ENCODE measurements around the gene NEK1.

Gene NEK1

GRCh38 chr4:169583563-169583962 lies 28.8 kb downstream of the NEK1 start:
- Histone ChIP-seq H2AFZ (ENCODE audit: low read depth, low read length, severe bottlenecking) (no peak overlapping the region), H3K36me3 (ENCODE audit: low read length) (peaks cover 16% of the 10 kb centered on the region; the same call in 1 of the 2 replicates), H3K27me3 (ENCODE audit: low read length) (no peaks in the 10 kb centered on the region), H3F3A (ENCODE audit: insufficient read depth) (no peaks in the 10 kb centered on the region), H3K27ac (ENCODE audit: low read depth, low read length) (no peak overlapping the region), H4K20me1 (ENCODE audit: low read depth, low read length) (no peaks in the 10 kb centered on the region), H3K9me3 (ENCODE audit: insufficient read depth, low read length) (no peaks in the 10 kb centered on the region), H3K9me2 (replicated peaks; ENCODE audit: insufficient read depth, low read length) (no peaks in the 10 kb centered on the region), H3K79me2 (ENCODE audit: insufficient read depth, low read length) (no peaks in the 10 kb centered on the region), H3K4me3 (ENCODE audit: insufficient read depth, low read length, poor library complexity, severe bottlenecking) (no peak overlapping the region), H3K4me2 (ENCODE audit: low read depth, low read length, poor library complexity, severe bottlenecking) (no peak overlapping the region), H3K9ac (ENCODE audit: low read length) (no peak overlapping the region)
- TF ChIP-seq EZH2phosphoT487 (conservative IDR thresholded peaks at IDR 0.05; ENCODE audit: low read length) (no peak), CTCF (IDR thresholded peaks at IDR 0.05; ENCODE audit: insufficient read depth, low read length, poor library complexity, severe bottlenecking) (no peak)

GRCh38 chr4:169582706-169583105 lies 29.7 kb downstream of the NEK1 start:
- TF ChIP-seq EZH2phosphoT487 (conservative IDR thresholded peaks at IDR 0.05; ENCODE audit: low read length) (no peak), CTCF (IDR thresholded peaks at IDR 0.05; ENCODE audit: insufficient read depth, low read length, poor library complexity, severe bottlenecking) (no peak)
- no peaks in the 10 kb centered on the region for H3F3A ChIP-seq (ENCODE audit: insufficient read depth)
- H3K27me3 ChIP-seq (ENCODE audit: low read length) = no peaks in the 10 kb centered on the region
- H4K20me1 ChIP-seq (ENCODE audit: low read depth, low read length) = no peaks in the 10 kb centered on the region
- peaks cover 10% of the 10 kb centered on the region; the same call in 1 of the 2 replicates for H3K36me3 ChIP-seq (ENCODE audit: low read length)
- no peak overlapping the region for H3K9ac ChIP-seq (ENCODE audit: low read length)
- H2AFZ ChIP-seq (ENCODE audit: low read depth, low read length, severe bottlenecking) = no peak overlapping the region
- no peaks in the 10 kb centered on the region for H3K9me2 ChIP-seq (replicated peaks; ENCODE audit: insufficient read depth, low read length)
- H3K79me2 ChIP-seq (ENCODE audit: insufficient read depth, low read length) = no peaks in the 10 kb centered on the region
- H3K4me2 ChIP-seq (ENCODE audit: low read depth, low read length, poor library complexity, severe bottlenecking) = no peak overlapping the region
- no peak overlapping the region for H3K27ac ChIP-seq (ENCODE audit: low read depth, low read length)
- no peaks in the 10 kb centered on the region for H3K9me3 ChIP-seq (ENCODE audit: insufficient read depth, low read length)
- no peak overlapping the region for H3K4me3 ChIP-seq (ENCODE audit: insufficient read depth, low read length, poor library complexity, severe bottlenecking)

- Histone ChIP-seq H3K79me2 (ENCODE audit: insufficient read depth, low read length) (no peaks in the 10 kb centered on the region), H3K4me2 (ENCODE audit: low read depth, low read length, poor library complexity, severe bottlenecking) (no peak overlapping the region), H3K27ac (ENCODE audit: low read depth, low read length) (no peak overlapping the region), H3F3A (ENCODE audit: insufficient read depth) (no peaks in the 10 kb centered on the region), H3K9me3 (ENCODE audit: insufficient read depth, low read length) (no peaks in the 10 kb centered on the region), H3K4me3 (ENCODE audit: insufficient read depth, low read length, poor library complexity, severe bottlenecking) (no peak overlapping the region), H3K9me2 (replicated peaks; ENCODE audit: insufficient read depth, low read length) (no peaks in the 10 kb centered on the region), H4K20me1 (ENCODE audit: low read depth, low read length) (no peaks in the 10 kb centered on the region), H3K36me3 (ENCODE audit: low read length) (peaks cover 10% of the 10 kb centered on the region; the same call in 1 of the 2 replicates), H2AFZ (ENCODE audit: low read depth, low read length, severe bottlenecking) (no peak overlapping the region), H3K27me3 (ENCODE audit: low read length) (no peaks in the 10 kb centered on the region), H3K9ac (ENCODE audit: low read length) (no peak overlapping the region)
- no peak for TF ChIP-seq CTCF (IDR thresholded peaks at IDR 0.05; ENCODE audit: insufficient read depth, low read length, poor library complexity, severe bottlenecking)
- no peak for TF ChIP-seq EZH2phosphoT487 (conservative IDR thresholded peaks at IDR 0.05; ENCODE audit: low read length)
Measured at GRCh38 chr4:169582203-169582602, 30.2 kb downstream of the NEK1 start.
